Prostate gland (tissue), 2 donors: Measurements from ENCODE around the gene CRIP1. TPM values are rescaled to one million over a fixed set of nuclear protein-coding genes. Genes with fewer than 3 reads are reported as not detected.

Source experiments
- DNase-seq: peaks from one replicate; pipeline ENCODE4 v3.0.0-alpha.2; 2019; ENCODE audit warnings: low spot score
- H3K27ac ChIP-seq, 2 donors: fragments of 200-600 bp; sonication (generic); 2 replicates each; pipeline ENCODE4 v1.5.1; 2017 to 2019
- H3K27me3 ChIP-seq: fragments of 200-600 bp; sonication (generic); replicated peaks from 2 replicates; pipeline ENCODE4 v1.5.1; 2019; ENCODE audit not compliant: insufficient read depth
- H3K36me3 ChIP-seq, 2 donors: fragments of 200-600 bp; sonication (generic); 1 replicate in 1 of 2; 2 replicates in 1 of 2; pipeline versions ENCODE4 v1.5.1 to v1.8.1; 2017 to 2019
- H3K4me1 ChIP-seq: fragments of 200-600 bp; sonication (generic); replicated peaks from 2 replicates; pipeline ENCODE4 v1.5.1; 2019
- H3K4me3 ChIP-seq, 2 donors: fragments of 200-600 bp; sonication (generic); 2 replicates each; pipeline ENCODE4 v1.5.1; 2017 to 2019
- H3K9me3 ChIP-seq: fragments of 200-600 bp; sonication (generic); 2 replicates; pipeline ENCODE4 v1.5.1; 2017
- CTCF ChIP-seq, 4 experiments: fragments of 200-600 bp in 2 of 4; fragments of 450-650 bp in 2 of 4; sonication (generic) in 2 of 4; IDR thresholded peaks; 1 replicate in 3 of 4; 2 replicates in 1 of 4; pipeline ENCODE4 v1.5.1; 2016 to 2019; ENCODE audit warnings: antibody characterized with exemption in 4 of 4, mild to moderate bottlenecking in 2 of 4, moderate library complexity in 2 of 4
- POLR2A ChIP-seq: fragments of 450-650 bp; IDR thresholded peaks from one replicate; pipeline ENCODE4 v1.6.1; 2016; ENCODE audit warnings: antibody characterized with exemption, mild to moderate bottlenecking
- POLR2AphosphoS5 ChIP-seq: sonication (generic); formaldehyde crosslinking; IDR thresholded peaks from one replicate; pipeline ENCODE4 v1.6.1; 2017; ENCODE audit warnings: antibody characterized with exemption
- WGBS: methylation state at CpG from one replicate; pipeline ENCODE4 v1.1.5; 2018; 5-methylcytosine and 5-hydroxymethylcytosine counted together
- intact Hi-C: fragments of 100-400 bp; cut with DNase I; formaldehyde crosslinking; loops from one replicate; pipeline ENCODE4 v1.14.2; 2022
- total RNA-seq, 2 donors: library from RNA; depleted of rRNA; stranded (reverse); fragments of >200 nt; gene quantifications; one replicate each; pipeline ENCODE4 v1.1.0, GENCODE V29; 2016

CRIP1 gene
- total RNA-seq, 2 donors from 2014 or later = 4.2 to 22.0 TPM

DNA sequence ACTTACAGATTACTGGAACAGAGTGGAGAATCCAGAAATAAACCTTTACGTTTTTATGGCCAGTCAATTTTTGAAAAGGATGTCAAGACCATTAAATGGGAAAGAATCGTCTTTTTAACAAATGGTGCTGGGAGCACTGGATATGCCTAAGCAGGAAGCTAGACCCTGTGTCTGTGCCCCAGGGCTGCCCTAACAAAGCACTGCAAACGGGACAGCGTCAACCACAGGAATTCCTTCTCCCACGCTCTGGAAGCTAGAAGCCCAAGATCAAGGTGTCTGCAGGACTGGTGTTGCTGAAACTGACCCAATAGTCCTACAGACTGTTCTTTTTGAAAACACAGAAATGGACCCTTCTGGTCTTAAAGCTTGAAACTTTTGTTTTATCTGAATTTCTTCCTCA is 30.4 kb downstream of the CRIP1 start:
- no peak for DNase-seq
- H3K4me1 ChIP-seq = no peaks in the 10 kb centered on the region
- H3K4me3 ChIP-seq = no peak overlapping the region
- intact Hi-C loops = no loop called here
- H3K9me3 ChIP-seq = no peaks in the 10 kb centered on the region
- no peaks in the 10 kb centered on the region for H3K36me3 ChIP-seq
- peaks cover 3% of the 10 kb centered on the region for H3K27me3 ChIP-seq
- TF ChIP-seq CTCF (IDR thresholded peaks at IDR 0.05) (no peak), POLR2AphosphoS5 (no peak), POLR2A (no peak)
- 35% methylated on average over 5 of the region's 5 CpGs for WGBS
- H3K27ac ChIP-seq = no peak overlapping the region

DNA sequence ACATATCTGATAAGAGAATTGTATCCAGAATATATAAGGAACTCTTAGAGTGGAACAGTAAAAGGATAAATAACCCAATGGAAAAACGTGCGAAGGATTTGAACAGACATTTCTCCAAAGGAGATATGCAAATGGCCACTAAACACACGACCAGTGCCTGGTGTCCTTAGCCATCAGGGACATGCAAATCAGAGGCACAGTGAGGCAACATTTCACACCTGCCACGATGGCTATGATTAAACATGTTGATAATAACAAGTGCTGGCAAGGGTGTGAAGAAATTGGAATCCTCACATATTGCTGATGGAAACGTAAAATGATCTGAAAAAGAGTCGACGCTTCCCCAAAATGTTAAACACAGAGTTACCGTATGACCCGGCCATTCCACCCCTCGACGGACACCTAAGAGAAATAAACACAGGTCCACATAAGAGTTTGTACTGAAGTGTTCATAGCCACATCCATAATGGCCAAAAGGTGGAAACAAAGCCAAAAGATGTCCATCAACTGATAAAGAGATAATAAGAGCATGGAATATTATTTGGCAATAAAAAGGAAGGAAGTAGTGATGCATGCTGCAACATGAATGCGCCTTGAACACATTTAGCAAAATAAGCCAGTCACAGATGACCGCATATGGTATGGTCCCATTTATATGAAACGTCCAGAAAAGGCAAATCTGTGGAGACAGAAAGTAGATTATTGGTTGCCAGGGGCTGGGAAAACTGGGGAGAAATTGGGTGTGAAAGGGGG is 33.4 kb downstream of the CRIP1 start:
- intact Hi-C loops = no loop called here
- WGBS = 62% methylated on average over 14 of the region's 14 CpGs
- H3K27me3 ChIP-seq = no peaks in the 10 kb centered on the region

GRCh38 chr14:105525326-105525725 is 38.6 kb downstream of the CRIP1 start:
- 92% methylated on average over 9 of the region's 9 CpGs for WGBS
- no peaks in the 10 kb centered on the region for H3K27me3 ChIP-seq
- no peak for DNase-seq
- TF ChIP-seq POLR2AphosphoS5 (no peak), CTCF (IDR thresholded peaks at IDR 0.05) (no peak), POLR2A (no peak)
- no peaks in the 10 kb centered on the region for H3K9me3 ChIP-seq
- H3K36me3 ChIP-seq = no peaks in the 10 kb centered on the region
- intact Hi-C loops = no loop called here
- H3K27ac ChIP-seq = no peak overlapping the region
- no peak overlapping the region for H3K4me3 ChIP-seq
- H3K4me1 ChIP-seq = peaks cover 22% of the 10 kb centered on the region

More for the DNA sequence above, 33.4 kb downstream of the CRIP1 start:
- Histone ChIP-seq H3K4me1 (no peaks in the 10 kb centered on the region), H3K36me3 (no peaks in the 10 kb centered on the region), H3K9me3 (no peaks in the 10 kb centered on the region), H3K27ac (no peak overlapping the region), H3K4me3 (no peak overlapping the region)
- no peak for DNase-seq
- TF ChIP-seq POLR2AphosphoS5 (no peak), CTCF (IDR thresholded peaks at IDR 0.05) (no peak), POLR2A (no peak)

GRCh38 chr14:105525861-105526775 is 39.4 kb downstream of the CRIP1 start, which contains the start of gene TMEM121:
TSS of gene TMEM121 (plus strand) at chr14:105526583. CDS start at chr14:105528835, 2,252 bp downstream.
- DNase-seq = no peak
- intact Hi-C loops = no loop called here
- Histone ChIP-seq H3K36me3 (no peaks in the 10 kb centered on the region), H3K9me3 (no peaks in the 10 kb centered on the region), H3K27ac (peak within 1 kb of the TSS; percentile 1 to 50), H3K4me1 (peaks cover 22% of the 10 kb centered on the region), H3K4me3 (peak within 1 kb of the TSS; percentile 46 to 57), H3K27me3 (no peaks in the 10 kb centered on the region)
- WGBS = 2% methylated on average over 39 of the region's 88 CpGs
- TF ChIP-seq POLR2AphosphoS5 (no peak), CTCF (IDR thresholded peaks at IDR 0.05) (no peak), POLR2A (no peak)
